ENCODE measurements around the gene OTOP1.
"Not testable (repeated sequence)": the region's sequence is repeated elsewhere in the genome, so short reads cannot be mapped to it uniquely, and the experiment has no call there.

Gene OTOP1

DNA sequence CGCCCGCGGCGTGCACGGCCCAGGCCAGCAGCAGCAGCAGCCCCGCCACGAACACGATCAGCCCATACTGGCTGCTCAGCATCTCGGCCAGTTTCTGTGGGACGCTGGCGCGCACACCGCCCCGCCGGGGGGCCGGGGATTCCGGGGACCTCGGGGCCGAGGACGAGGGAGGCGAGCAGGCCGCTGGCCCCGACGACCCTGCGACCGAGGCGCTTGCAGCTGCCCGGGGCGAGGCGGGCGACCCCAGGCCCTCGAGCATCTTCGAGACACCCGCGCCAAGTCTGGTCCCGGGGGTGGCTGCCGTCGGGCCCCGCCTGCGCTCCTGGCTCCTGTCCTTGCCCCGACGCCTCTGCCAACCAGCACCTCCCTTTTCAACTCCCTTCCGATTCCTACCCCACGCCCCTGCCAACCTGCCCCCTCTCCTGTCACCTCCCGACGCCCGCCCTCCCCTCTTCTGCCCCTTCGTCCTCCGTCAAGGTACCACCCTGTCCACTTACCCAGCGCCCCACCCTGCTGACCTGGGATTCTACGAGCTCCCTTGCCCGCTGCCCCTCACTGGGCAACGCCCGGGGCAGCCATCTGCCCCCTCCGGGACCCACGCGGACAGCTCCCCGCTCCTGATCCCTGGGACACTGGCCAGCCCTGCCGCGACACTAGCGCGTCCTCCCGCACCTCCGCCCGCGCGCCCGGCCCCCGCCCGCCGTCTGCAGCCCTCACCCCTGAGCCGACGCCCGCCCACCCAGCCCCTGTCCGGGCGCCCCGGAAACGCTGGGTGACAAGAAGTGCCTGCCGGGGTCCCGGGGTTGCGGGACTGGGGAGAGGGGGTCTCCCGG is at the start of gene OTOP1:
TSS of gene OTOP1 (minus strand) at position 324 of the 833 bp plus-strand sequence. CDS start at position 259, 65 bp downstream.
- DNase-seq = no peak

GRCh38 chr4:4274226-4274625 is 47.5 kb upstream of the OTOP1 start:
- DNase-seq = no peak

- DNase-seq = no peak
Measured at GRCh38 chr4:4271912-4272311, 45.2 kb upstream of the OTOP1 start.

DNA sequence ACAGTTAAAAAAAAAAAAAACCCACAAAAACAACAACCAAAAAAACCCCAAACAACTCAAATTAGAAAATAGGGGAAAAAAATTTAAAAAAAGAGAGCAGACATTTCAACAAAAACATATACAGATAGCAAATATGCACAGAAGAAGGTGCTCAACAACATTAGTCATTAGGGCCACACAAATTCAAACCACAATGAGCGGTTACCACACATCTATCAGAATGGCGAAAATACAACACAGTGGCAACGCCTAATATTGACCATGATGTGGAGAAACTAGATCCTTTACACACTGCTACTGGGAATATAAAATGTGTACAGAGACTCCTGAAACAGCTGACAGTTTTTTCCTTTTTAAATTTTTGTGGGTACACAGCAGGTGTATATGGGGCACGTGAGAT is 43.8 kb upstream of the OTOP1 start:
- DNase-seq = no peak

DNA sequence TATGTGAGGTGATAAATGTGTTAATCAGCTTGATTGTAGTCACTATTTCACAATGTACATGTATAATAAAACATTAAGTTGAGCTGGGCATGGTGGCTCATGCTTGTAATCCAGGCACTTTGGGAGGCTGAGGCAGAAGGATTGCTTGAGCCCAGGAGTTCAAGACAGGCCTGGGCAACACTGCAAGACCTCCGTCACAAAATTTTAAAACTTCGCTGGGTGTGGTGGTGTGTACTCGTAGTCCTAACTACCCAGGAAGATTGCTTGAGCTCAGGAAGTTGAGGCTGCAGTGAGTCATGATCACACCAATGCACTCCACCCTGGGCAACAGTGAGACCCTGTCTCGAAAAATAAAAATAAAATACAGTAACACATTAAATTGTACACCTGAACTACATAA is 43.1 kb upstream of the OTOP1 start:
- DNase-seq = no peak

GRCh38 chr4:4269331-4269731 is 42.6 kb upstream of the OTOP1 start:
- DNase-seq = no peak

GRCh38 chr4:4268776-4269175 is 42.0 kb upstream of the OTOP1 start:
- DNase-seq = no peak

GRCh38 chr4:4267981-4268380 is 41.3 kb upstream of the OTOP1 start:
- DNase-seq = no peak

DNA sequence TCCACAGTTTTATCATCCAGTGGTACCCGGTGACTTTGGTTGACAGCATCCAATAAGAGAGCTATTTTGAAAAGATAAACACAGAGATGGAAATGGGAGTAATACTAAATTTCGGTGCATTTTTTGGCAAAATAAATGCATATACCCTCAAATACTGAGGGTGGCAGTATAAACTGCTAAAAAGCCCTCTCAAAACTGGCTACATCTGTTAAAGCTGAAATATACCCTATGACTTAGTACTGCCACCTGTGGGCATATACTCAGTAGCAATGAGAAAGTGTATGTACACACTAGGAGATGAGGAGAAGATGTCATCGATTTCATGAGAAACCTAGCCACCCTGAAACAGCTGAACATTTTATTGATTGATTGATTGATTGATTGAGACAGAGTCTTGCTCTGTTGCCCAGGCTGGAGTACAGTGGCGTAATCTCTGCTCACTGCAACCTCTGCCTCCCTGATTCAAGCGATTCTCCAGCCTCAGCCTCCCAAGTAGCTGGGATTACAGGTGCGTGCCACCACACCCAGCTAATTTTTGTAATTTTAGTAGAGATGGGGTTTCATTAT is 33.5 kb upstream of the OTOP1 start:
- peak; percentile 71 for DNase-seq

- DNase-seq = no peak
Measured at GRCh38 chr4:4259484-4260100, 32.9 kb upstream of the OTOP1 start.

- not testable (repeated sequence) for DNase-seq
Measured at GRCh38 chr4:4257705-4258104, 31.0 kb upstream of the OTOP1 start.

- DNase-seq = peak; percentile 8
Measured at GRCh38 chr4:4256799-4257198, 30.1 kb upstream of the OTOP1 start.

DNA sequence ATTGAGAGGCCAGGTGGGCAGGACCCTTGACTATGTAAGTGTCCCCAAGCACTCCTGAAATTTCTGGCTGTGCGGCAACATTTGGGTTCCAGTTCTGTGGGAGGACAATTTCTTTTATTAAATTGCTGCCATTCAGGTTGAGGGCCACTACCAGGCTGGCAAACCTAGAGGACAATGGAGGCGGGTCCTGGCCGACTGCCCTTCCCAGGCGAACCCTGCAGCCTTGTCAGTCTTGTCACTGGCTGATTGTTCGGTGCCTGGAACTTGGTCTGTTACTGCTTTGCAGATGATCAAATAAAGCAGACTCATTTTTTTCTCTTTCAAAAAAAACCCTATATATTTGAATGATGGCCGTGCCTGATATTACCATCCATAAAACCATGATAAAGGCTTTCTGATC is 27.9 kb upstream of the OTOP1 start:
- no peak for DNase-seq

- DNase-seq = no peak
Measured at GRCh38 chr4:4254199-4254598, 27.5 kb upstream of the OTOP1 start.

DNA sequence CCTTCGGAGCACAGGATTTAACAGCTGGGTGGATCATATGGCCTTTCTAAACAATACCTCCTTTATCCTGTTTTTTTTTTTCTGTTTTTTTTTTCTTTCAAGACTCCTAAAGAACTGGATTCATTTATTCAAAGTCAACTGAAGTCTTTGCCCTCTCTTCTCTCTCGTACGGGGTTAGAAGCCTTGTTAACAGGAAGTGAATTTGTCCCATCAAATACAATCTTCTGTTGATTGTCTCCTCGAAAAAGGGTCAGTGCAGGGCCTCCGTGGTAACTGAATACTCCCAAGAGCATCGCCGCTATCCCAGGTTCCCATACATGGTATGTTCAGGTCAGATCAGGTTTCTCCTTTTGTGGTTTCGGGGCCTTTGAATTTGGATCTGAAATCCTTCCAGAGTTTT is 23.1 kb upstream of the OTOP1 start:
- DNase-seq = no peak

DNA sequence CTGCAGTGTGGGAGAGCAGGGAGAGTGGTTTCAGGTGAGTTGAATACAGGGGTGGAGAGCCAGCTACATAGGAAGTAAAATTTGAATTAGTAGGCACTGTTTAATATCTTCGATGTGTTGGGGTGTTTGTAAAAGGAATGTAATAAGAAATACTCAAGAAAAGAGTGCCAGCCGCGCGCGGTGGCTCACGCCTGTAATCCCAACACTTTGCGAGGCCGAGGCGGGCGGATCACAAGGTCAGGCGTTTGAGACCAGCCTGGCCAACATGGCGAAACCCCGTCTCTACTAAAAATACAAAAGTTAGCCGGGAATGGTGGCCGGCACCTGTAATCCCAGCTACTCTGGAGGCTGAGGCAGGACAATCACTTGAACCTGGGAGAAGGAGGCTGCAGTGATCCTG is 22.6 kb upstream of the OTOP1 start:
- not testable (repeated sequence) for DNase-seq

DNA sequence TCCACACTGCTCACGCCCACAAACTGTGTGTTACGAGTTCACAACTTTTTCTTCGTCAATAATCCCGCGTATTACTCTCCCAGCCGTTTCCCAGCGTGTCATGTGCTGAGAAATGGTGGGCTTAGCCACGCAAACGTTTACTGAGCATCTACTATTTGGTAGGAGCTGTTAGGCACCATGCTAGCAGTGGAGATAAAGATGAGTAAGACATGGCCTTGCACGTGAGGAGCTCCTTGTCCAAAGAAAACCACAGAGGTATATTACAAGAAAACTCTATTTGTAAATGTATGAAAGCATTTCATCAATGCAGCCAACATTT is 22.1 kb upstream of the OTOP1 start:
- no peak for DNase-seq

GRCh38 chr4:4248029-4248884 is 21.5 kb upstream of the OTOP1 start, which contains the start of gene TMEM128:
Gene TMEM128 (minus strand): TSS chr4:4248223. CDS start chr4:4248202, 21 bp downstream.
- peak; percentile 90 for DNase-seq

- DNase-seq = no peak
Measured at GRCh38 chr4:4247696-4248028, 20.9 kb upstream of the OTOP1 start.

- DNase-seq = no peak
Measured at GRCh38 chr4:4245172-4245571, 18.4 kb upstream of the OTOP1 start.

DNA sequence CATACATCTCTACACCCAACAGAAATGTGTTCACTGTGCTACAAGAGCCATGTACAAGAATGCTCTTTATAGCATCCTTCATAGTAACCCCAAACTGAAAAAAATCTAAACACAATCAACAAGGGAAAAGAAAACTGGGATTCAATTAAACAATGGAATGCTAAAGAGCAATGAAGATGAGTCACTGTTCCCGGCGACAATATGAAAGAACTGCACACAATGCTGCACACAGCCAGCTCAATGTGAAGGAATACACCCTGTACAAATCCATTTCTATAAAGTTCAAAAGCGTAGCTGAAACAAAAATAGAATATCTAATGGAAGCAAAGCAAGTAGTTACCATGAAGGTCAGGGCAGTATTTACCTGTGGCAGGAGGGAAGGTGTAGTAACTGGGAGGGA is 12.8 kb upstream of the OTOP1 start:
- DNase-seq = not testable (repeated sequence)

- DNase-seq = no peak
Measured at GRCh38 chr4:4233610-4234009, 6.9 kb upstream of the OTOP1 start.

GRCh38 chr4:4228356-4228668 is 1.6 kb upstream of the OTOP1 start:
- no peak for DNase-seq

All from RPMI8226 (cell line).